Stimulated activated CD8-positive, alpha-beta memory T cell treated with anti-CD3 and anti-CD28 coated beads, Interleukin-2, amount 100 ng/mL, for 1 hour (primary cell): ENCODE results near the gene NIN.

Source experiments
- DNase-seq, 2 donors: peaks; one replicate each; pipeline ENCODE4 v3.0.0-alpha.2; 2020; ENCODE audit warnings: low read depth in 2 of 2

Gene NIN, protein sequence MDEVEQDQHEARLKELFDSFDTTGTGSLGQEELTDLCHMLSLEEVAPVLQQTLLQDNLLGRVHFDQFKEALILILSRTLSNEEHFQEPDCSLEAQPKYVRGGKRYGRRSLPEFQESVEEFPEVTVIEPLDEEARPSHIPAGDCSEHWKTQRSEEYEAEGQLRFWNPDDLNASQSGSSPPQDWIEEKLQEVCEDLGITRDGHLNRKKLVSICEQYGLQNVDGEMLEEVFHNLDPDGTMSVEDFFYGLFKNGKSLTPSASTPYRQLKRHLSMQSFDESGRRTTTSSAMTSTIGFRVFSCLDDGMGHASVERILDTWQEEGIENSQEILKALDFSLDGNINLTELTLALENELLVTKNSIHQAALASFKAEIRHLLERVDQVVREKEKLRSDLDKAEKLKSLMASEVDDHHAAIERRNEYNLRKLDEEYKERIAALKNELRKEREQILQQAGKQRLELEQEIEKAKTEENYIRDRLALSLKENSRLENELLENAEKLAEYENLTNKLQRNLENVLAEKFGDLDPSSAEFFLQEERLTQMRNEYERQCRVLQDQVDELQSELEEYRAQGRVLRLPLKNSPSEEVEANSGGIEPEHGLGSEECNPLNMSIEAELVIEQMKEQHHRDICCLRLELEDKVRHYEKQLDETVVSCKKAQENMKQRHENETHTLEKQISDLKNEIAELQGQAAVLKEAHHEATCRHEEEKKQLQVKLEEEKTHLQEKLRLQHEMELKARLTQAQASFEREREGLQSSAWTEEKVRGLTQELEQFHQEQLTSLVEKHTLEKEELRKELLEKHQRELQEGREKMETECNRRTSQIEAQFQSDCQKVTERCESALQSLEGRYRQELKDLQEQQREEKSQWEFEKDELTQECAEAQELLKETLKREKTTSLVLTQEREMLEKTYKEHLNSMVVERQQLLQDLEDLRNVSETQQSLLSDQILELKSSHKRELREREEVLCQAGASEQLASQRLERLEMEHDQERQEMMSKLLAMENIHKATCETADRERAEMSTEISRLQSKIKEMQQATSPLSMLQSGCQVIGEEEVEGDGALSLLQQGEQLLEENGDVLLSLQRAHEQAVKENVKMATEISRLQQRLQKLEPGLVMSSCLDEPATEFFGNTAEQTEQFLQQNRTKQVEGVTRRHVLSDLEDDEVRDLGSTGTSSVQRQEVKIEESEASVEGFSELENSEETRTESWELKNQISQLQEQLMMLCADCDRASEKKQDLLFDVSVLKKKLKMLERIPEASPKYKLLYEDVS (N-terminal part only)

GRCh38 chr14:50830932-50831725 is at the start of gene NIN:
Gene NIN (minus strand): TSS chr14:50831162. CDS start chr14:50822056, 9,106 bp downstream.
- peak; percentile 43 to 61 for DNase-seq

DNA sequence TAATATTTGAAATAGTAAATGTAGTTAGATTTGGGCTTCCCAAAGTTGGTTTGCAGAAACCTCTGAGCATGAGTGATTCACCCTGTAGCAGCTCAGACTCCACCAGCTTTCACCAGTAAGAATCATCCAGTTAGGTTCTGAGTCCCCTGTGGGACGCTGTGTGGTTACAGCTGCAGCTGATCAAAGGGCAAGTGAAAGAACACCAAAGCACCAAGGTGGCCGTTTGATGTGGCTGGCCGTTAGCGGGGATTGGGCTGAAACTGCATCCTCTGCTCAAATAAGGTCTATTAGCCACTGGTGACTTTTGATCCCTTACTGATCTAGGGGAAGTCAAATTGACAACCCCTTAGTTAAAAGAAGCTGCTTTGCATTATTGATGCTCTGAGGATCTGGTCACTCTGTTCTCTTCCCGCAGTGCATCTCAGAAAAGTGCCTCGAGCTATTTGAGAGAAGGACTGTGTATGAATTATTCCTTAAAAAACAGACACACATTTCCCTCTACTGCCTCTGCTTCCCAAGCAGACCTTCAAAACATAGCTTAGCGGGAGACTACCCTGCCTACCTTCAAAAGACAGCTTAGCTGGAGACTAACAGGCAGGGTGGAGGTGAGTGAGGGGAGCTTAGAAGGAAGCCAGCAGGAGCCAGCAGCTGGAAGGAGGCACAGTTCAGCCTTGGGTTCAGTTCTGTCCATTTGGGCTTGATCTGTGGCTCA is 44.6 kb upstream of the NIN start:
- DNase-seq = peak in 1 of 2 donors; percentile 9

GRCh38 chr14:50874757-50875156 is 43.8 kb upstream of the NIN start:
- no peak for DNase-seq

- DNase-seq = no peak
These were observed 41.2 kb upstream of the NIN start, which contains the start of gene ABHD12B for GRCh38 chr14:50871914-50872732. Gene ABHD12B (plus strand): TSS chr14:50872053. CDS start chr14:50872175, 122 bp downstream.

GRCh38 chr14:50871228-50871627 is 40.3 kb upstream of the NIN start:
- DNase-seq = no peak

GRCh38 chr14:50865391-50866076 is 34.6 kb upstream of the NIN start:
- DNase-seq = no peak

DNA sequence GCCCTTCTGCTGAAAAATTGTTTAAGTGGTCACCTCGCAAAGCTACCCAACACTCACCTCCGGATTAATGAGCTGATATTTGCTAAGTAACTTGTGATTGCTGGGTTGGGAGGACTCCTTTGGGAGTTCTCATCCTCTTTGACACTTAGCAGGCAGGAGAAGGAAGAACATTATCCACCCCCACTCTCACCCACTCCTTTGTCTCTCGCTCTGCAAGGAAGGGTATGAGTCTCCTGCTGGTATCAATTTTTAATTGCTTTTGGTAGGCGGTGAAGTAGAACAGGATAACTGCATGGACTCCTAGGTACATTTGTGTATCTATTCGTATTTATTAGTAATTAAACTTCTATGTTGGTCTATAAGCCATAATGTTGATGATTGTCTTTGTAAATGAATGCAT is 34.0 kb upstream of the NIN start:
- no peak for DNase-seq

GRCh38 chr14:50864237-50864636 is 33.3 kb upstream of the NIN start:
- DNase-seq = no peak

- no peak for DNase-seq
These were observed 31.1 kb upstream of the NIN start for GRCh38 chr14:50862036-50862570.

- peak; percentile 73 to 78 for DNase-seq
These were observed 29.6 kb upstream of the NIN start for GRCh38 chr14:50860478-50861086.

GRCh38 chr14:50859296-50859624 is 28.3 kb upstream of the NIN start:
- no peak for DNase-seq

DNA sequence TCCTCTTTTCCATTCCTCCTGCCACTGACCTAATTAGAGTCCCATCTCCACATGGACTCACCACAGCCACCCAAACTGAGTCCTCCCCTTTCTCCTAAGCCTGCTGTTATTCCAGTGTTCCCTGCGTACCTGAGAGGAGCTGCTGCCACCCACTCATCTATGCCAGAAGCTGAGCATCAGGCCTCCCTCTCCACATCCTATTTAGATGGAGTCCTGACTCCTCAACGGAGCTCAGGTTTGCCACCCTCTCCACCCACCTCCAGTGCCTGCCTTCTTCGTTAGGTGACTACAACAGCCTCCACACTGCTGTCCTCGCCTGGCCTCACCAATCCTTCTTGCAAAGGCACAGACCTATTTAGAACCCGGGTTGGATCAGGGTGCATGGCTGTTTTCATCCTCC is 25.7 kb upstream of the NIN start:
- no peak for DNase-seq

DNA sequence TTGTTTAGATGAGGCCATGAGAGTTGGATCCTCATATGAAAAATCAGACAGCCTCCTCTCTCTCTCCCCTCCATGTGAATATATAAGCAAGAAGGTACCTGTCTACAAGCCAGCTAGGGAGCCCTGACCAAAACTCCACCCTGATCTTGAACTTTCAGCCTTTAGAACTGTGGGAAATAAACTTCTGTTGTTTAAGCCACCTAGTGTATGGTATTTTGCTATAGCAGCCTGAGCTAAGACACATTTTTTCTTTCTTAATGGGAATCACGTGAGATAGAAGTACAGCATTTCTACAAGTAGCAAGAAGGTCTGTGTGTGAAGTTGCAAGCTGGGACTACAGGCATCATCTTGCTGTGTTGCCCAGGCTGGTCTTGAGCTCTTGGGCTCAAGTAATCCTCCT is 24.6 kb upstream of the NIN start:
- no peak for DNase-seq

DNA sequence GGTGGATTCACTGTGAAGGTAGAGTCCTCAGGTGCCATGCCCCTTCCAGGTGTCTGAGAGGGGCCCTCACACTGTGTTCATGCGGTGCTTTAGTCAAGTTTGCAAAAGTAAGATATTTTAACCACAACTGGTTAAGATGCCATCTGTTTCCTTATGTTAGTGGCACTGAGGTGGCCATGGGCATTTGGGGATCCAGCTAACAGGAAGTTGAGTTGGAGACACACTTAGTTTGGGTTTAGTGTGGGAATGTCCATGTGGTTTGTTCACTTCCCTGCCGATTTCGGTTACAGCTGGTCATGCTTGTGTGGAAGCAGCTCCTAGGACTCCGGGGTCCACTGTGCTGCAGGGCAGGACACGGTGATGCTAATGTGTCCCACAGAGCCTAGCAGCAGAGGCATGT is 23.6 kb upstream of the NIN start:
- DNase-seq = no peak

GRCh38 chr14:50853891-50854290 is 22.9 kb upstream of the NIN start:
- DNase-seq = no peak

- DNase-seq = no peak
These were observed 15.4 kb upstream of the NIN start for GRCh38 chr14:50846226-50846880.

GRCh38 chr14:50845166-50845565 is 14.2 kb upstream of the NIN start:
- no peak for DNase-seq

DNA sequence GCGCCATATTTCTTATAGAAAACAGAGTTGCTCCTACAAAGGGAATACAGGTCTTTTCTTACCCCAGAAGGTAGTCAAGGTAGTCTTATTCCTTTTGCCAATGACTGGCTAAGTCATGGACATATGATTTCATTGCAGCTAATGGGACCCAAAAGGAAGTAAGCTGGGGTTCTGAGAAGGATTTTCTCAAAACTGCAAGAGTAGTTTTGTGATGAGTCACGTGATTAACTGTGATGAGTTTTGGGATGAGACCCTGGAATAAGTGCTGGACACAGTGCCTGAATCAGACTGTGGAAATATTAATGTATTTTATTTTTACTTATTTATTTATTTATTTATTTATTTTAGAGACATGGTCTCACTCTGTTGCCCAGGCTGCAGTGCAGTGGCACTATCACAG is 13.4 kb upstream of the NIN start:
- DNase-seq = no peak
